Islet precursor cell (in vitro differentiated cells): ENCODE results near the gene GPN2.
"Not testable (repeated sequence)": the region's sequence is repeated elsewhere in the genome, so short reads cannot be mapped to it uniquely, and the experiment has no call there.

Source experiments
- DNase-seq: peaks from one replicate; pipeline ENCODE4 v3.0.0-alpha.2; 2018

Gene GPN2

DNA sequence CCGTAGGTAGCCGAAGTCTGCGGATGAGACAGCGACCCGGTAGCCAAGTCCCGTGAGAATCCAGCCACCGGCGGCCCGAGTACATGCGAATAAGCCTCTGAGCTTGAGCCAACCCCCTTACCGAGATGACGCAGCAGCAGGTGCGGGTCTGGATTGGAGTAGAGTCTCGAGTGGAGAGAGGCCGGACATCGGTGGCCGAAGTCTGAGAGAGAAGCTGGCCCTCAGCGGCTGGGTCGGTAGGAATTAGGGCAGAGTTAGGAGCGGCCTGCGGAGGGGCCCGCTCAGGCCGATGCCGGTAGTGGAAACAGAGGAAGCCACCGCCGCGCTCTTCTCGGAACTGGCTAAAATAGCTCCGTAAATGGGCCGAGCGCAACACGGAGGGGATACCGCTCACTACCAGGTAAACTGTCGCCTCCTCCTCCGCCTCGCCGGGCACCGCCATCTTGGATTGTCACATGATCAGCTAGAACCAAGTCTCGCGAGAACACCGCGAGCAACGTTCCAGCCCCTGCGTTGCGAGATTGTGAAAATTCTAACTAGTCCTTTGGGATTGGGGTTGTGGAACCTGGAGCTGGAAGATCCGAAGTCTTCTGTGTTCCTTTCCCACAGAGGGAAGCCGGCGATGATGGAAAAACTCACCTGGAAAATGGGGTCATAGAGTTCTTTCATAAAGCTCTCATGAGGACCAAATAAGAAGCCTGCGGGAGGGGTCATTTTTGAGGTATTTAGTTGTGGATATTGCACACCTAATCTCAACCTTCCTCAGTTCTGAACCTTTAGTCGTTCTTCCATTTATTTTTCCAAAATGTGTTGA is 10.1 kb upstream of the GPN2 start, which contains the start of gene GPATCH3:
Gene GPATCH3 (minus strand): TSS at position 467 of the 814 bp plus-strand sequence. CDS start 25 bp downstream, at position 442.
- DNase-seq = peak; percentile 94

GRCh38 chr1:26897351-26897750 is 7.3 kb upstream of the GPN2 start:
- no peak for DNase-seq

GRCh38 chr1:26894263-26894662 is 4.2 kb upstream of the GPN2 start:
- DNase-seq = no peak

GRCh38 chr1:26890467-26890796 is 349 bp upstream of the GPN2 start:
- no peak for DNase-seq

- no peak for DNase-seq
Observed at GRCh38 chr1:26888231-26888630, 1.9 kb downstream of the GPN2 start.

GRCh38 chr1:26887125-26887524 is 3.0 kb downstream of the GPN2 start:
- DNase-seq = no peak

DNA sequence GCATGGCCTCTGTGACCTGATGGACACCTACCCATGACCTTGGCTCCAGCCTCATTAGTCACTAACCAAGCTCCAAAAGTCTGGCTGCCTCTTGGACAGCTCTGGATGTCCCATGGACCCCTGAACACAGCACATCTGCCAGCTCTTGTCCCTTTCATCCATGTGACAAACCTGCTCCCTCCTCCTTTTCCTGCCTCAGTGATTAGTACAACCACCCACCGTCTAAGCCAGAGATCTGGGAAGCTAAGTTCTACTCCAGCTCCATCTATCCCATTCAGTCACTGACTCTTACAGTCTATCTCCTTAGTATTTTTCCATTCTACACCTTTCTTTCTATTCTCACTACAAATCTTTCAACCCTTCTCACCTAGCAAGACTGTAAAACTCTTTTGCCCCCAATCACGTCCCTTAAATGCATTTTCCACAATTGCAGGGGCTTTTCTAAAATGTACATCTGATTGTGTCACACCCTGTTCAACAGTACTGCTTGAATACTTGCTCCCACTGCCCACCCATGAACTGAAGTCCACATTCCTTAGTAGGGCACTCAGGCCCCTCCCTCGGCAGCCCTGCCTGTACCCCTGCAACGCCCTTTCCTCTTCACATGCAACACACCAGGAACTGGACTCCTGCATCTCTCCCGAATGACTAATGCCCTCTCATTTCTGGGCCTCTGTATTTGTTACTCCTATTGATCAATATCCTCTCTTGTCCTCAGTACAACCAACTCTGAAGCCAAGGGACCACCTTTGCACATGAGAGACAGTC is 7.2 kb downstream of the GPN2 start:
- DNase-seq = no peak

GRCh38 chr1:26881611-26882010 is 8.5 kb downstream of the GPN2 start:
- not testable (repeated sequence) for DNase-seq

GRCh38 chr1:26879793-26880192 is 10.3 kb downstream of the GPN2 start:
- no peak for DNase-seq

DNA sequence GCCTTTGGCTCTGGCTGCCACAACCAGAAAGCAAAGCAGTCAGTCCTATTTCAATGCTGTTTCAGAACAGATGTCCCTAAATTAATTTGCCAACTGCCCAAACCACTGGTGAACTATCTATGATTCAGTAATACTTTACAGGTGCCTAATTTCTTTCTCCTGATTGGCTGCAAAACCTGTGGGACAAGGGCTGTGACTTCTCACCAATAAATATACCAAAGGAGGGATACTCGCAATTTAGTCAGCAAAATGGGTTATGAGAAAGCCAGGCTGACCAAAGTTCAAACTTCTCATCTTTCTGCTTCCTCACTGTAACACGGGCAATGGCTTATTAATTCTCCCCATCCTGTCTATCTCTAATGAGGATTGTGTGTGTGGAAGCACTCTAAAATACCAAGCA is 12.8 kb downstream of the GPN2 start:
- no peak for DNase-seq

GRCh38 chr1:26874896-26875295 is 15.2 kb downstream of the GPN2 start:
- DNase-seq = peak; percentile 82

GRCh38 chr1:26873097-26873496 is 17.0 kb downstream of the GPN2 start:
- DNase-seq = not testable (repeated sequence)

DNA sequence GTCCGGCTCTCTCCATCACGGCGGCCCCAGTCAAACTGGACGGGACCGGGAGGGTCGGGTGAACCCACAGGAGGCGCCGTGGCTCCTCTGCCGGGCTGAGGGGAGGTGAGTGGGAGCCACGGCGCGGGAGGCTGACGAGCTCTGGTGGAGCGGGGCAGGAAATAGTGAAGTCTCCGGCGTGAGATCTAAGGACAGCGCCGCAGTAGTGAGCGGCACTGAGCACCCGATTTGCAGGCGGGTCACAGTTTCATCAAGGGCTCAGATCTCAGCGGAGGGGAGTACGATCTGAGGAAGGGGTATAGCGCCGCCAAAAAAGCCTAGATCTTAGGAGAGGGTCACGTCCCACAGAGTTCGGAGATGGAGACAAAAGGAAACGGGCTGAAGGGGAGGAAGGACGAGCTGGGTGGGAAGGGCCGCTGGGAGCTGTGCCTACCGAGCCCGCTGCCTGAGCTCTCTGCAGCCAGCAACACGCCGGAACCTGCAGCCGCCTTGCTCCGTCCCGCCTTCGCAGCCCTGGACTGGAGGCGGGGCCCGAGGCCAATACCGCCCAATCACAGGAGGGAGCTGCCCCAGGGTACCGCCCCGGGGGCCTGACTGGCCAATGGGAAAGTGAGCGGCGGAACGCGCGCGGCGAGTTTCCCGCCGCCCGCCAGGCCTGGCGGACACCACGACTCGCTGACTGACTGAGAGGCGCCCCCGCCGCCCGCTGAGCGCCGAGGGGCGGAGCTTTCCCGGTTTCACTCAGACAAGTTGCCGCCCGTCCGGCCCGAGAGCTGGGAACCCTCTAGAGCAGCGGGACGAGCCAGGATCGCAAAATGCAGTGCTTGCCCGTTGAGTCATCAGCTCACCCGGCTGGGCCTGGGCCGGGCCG is 25.2 kb downstream of the GPN2 start:
- DNase-seq = peak; percentile 100

DNA sequence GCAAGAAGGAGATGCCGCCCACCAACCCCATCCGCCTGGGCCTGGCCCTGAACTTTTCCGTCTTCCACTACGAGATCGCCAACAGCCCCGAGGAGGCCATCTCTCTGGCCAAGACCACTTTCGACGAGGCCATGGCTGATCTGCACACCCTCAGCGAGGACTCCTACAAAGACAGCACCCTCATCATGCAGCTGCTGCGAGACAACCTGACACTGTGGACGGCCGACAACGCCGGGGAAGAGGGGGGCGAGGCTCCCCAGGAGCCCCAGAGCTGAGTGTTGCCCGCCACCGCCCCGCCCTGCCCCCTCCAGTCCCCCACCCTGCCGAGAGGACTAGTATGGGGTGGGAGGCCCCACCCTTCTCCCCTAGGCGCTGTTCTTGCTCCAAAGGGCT is 26.4 kb downstream of the GPN2 start:
- no peak for DNase-seq

DNA sequence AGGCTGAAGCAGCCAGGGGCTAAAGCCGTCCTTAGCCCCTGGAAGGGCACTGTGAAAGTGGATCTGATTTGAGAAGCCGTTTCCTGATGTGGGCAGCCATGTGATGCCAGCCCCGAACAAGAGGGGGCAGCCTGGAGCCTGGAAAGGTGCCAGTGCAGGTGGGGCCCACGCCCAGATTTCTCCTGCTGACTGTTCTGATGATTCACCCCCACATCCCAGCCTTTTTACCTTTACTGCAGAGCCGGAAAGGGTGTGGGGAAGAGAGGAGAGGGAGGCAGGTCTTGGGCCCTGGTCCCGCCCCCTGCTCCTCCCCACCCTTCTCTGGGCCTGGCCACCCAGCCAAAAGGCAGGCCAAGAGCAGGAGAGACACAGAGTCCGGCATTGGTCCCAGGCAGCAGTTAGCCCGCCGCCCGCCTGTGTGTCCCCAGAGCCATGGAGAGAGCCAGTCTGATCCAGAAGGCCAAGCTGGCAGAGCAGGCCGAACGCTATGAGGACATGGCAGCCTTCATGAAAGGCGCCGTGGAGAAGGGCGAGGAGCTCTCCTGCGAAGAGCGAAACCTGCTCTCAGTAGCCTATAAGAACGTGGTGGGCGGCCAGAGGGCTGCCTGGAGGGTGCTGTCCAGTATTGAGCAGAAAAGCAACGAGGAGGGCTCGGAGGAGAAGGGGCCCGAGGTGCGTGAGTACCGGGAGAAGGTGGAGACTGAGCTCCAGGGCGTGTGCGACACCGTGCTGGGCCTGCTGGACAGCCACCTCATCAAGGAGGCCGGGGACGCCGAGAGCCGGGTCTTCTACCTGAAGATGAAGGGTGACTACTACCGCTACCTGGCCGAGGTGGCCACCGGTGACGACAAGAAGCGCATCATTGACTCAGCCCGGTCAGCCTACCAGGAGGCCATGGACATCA is 27.1 kb downstream of the GPN2 start, which contains the start of gene SFN:
Gene SFN (plus strand): TSS at position 369 of the 904 bp plus-strand sequence. CDS start 64 bp downstream, at position 433.
- peak; percentile 97 for DNase-seq

DNA sequence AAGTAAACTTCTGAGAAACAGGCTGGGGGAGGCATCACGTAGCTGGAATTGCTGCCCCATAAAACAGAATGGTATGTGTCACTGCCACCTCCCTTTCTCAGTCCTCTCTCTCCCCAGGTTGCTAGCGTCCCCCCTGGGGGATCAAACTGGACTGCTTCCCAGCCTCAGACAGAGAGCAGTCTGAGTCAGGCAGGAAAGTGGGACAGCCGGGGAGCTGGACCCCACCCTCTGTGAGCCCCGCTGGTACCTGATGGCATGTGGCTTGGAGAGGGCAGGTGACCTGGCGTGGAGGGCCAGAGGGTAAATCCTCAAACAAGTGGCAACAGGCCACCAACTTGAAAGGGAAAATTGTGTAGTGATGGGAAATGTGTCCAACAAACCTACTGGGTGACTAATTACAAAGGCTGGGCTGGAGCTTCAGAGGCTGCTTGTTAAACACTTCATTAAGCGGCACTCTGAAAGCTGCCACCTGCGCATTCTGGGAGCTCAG is 28.1 kb downstream of the GPN2 start:
- no peak for DNase-seq

DNA sequence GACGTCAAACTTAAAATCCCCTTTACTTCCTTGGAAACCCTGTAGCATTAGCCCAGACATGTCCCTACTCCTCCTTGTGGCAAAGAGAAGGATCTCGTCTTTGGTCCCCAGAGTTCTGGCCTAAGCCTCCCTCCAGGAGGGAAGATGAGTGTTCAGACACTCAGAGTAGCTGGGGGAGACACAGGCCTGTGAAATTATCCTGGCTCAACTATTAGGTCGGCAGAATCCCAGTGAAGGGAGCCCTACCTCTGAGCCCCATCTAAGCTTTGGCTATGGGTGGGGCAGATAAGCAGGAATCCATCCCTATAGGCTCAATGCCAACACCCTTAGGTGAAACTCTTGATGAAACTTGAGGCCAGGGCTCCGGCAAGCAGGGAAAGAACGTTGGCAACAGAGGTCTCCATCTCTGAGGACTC is 28.8 kb downstream of the GPN2 start:
- no peak for DNase-seq

DNA sequence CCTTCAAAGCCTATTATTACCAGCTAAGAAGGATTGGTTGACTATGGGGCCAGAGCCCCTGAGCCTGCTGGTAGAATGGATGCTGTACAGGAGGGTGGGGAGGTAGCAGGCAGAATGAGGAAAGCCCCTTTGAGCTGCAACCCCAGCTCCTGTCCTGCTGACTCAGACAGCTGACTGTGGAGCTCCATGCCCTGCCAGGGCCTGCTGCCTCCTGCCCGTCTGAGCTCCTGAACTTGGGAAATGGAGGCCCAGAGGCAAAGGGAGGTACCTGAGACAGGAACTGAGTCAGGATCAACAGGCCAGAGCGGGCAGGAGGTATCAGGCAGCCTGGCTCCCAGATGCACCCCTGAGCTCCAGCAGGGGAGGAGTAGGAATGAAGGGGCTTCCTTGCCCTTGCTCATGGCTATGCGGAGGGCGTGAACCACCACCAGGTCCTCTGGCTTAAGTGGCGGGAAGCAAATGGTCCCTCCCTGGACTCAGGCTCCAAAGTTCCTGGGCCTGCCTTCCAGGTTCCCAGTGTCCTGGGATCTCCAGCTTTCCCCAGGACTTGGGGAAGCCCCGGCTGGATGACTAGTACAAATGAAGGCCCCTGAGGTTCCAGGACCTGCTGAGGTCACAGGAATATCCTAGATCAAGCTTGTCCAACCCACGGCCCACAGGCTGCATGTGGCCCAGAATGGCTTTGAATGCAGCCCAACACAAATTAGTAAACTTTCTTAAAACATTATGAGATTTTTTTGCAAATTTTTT is 31.0 kb downstream of the GPN2 start:
- no peak for DNase-seq

GRCh38 chr1:26858160-26858559 is 31.9 kb downstream of the GPN2 start:
- DNase-seq = no peak

DNA sequence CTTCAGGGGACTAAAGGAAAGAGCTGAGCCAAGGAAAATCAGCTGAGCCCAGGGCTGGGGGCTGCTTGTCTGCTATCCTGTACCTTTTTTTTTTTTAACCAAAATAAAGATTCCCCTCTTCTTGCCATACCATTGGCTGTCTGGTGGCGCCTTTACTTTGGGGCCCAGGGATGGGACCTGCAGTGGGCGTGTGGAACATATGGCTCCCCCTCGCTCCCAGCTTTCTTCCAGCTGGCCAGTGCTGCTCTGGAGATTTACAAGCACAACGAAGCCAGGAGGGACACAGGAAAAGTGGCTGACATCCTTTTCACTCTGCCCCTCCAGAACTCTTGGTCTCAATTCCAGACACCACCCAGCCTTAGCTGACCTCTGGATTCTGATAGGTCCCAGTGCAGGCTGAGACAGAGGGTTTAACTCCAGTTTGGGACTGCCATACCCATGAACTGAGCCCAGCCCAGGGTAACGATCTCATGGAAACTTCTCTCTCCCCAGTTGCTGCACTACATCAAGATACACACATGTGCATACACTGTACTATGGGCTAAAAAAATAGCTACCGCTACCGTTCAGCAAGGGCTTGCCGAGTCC is 32.5 kb downstream of the GPN2 start:
- no peak for DNase-seq
